ENCODE measurements around the gene KCNK6. TPM values are rescaled to one million over a fixed set of nuclear protein-coding genes. Genes with fewer than 3 reads are reported as not detected.

The KCNK6 gene
- total RNA-seq, 1 donor, result 5.4 TPM

DNA sequence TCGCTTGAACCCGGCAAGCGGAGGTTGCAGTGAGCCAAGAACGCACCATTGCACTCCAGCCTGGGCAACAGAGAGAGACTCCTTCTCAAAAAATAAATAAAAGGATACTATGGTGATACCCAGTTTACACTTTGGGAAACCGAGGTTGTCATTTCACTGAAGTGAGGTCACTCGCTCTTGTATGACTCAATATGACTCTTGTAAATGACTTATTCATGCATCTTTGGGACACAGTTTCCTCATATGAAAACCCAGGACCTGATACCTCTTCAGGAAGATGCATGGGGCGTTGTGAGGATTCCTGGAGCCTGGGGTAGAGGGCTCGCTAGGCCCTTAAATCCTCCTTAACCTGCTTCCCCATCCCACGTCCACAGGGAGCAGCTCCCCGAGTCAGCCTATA lies 59.2 kb downstream of the KCNK6 start:
- Histone ChIP-seq H4K20me1 (ENCODE audit: insufficient read depth, low read length) (peaks cover 49% of the 10 kb centered on the region), H3K27ac (ENCODE audit: low read depth, low read length) (no peak overlapping the region), H3K27me3 (ENCODE audit: insufficient read depth, low read length) (no peaks in the 10 kb centered on the region), H3K36me3 (ENCODE audit: insufficient read depth, low read length) (peaks cover 60% of the 10 kb centered on the region), H3K4me1 (ENCODE audit: insufficient read depth, low read length) (peaks cover 15% of the 10 kb centered on the region), H3K9me3 (ENCODE audit: low read depth, low read length) (no peaks in the 10 kb centered on the region), H2AFZ (ENCODE audit: low read length) (no peak overlapping the region), H3K4me3 (ENCODE audit: insufficient read depth, low read length) (no peak overlapping the region), H3K4me2 (ENCODE audit: insufficient read depth, low read length) (no peak overlapping the region), H3K79me2 (ENCODE audit: insufficient read depth, low read length) (peaks cover 67% of the 10 kb centered on the region)
- peak; percentile 62 for DNase-seq (ENCODE audit: insufficient read length, low spot score, missing footprints)
- TF ChIP-seq, protein P1, sequence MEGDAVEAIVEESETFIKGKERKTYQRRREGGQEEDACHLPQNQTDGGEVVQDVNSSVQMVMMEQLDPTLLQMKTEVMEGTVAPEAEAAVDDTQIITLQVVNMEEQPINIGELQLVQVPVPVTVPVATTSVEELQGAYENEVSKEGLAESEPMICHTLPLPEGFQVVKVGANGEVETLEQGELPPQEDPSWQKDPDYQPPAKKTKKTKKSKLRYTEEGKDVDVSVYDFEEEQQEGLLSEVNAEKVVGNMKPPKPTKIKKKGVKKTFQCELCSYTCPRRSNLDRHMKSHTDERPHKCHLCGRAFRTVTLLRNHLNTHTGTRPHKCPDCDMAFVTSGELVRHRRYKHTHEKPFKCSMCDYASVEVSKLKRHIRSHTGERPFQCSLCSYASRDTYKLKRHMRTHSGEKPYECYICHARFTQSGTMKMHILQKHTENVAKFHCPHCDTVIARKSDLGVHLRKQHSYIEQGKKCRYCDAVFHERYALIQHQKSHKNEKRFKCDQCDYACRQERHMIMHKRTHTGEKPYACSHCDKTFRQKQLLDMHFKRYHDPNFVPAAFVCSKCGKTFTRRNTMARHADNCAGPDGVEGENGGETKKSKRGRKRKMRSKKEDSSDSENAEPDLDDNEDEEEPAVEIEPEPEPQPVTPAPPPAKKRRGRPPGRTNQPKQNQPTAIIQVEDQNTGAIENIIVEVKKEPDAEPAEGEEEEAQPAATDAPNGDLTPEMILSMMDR (IDR thresholded peaks at IDR 0.05; ENCODE audit: extremely low read depth, low read depth, low read length), result no peak

DNA sequence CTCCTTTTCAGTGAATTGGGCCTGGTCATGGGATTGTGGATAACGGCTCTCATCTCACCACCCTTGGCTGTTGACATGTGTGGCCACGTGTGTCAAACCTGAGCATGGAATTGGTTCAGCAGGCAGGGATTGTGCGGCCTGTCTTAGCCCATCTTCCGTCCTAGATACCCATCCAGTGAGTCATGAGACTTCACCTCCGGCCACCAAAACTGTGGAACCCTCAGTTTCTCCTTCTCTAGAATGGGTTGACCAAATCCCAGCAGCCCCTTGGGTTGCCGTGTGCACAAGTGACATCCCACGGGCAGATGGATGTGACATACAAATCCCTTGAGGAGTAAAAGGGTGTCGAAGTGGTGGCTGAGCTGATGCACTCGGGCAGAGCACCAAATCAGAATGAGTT lies 61.5 kb downstream of the KCNK6 start:
- Histone ChIP-seq H3K36me3 (ENCODE audit: insufficient read depth, low read length) (peaks cover 66% of the 10 kb centered on the region), H2AFZ (ENCODE audit: low read length) (no peak overlapping the region), H3K9me3 (ENCODE audit: low read depth, low read length) (no peaks in the 10 kb centered on the region), H3K4me2 (ENCODE audit: insufficient read depth, low read length) (no peak overlapping the region), H3K79me2 (ENCODE audit: insufficient read depth, low read length) (peaks cover 52% of the 10 kb centered on the region), H3K27me3 (ENCODE audit: insufficient read depth, low read length) (no peaks in the 10 kb centered on the region), H3K4me3 (ENCODE audit: insufficient read depth, low read length) (no peak overlapping the region), H3K27ac (ENCODE audit: low read depth, low read length) (no peak overlapping the region), H4K20me1 (ENCODE audit: insufficient read depth, low read length) (peaks cover 53% of the 10 kb centered on the region), H3K4me1 (ENCODE audit: insufficient read depth, low read length) (peaks cover 8% of the 10 kb centered on the region)
- DNase-seq (ENCODE audit: insufficient read length, low spot score, missing footprints), result no peak
- TF ChIP-seq, protein P1 (IDR thresholded peaks at IDR 0.05; ENCODE audit: extremely low read depth, low read depth, low read length), result no peak

Small RNA genes within 50 kb of the gene (small RNA-seq; reads per million reads assigned to genes)
- gene RF00019, result not detected

Other genes with a start within 250 kb of the KCNK6 start
- 0.29 and 0.72 TPM in 2 replicates for gene DPF1, start 95.6 kb upstream of the KCNK6 start, total RNA-seq
- 0.72 and 1.2 TPM in 2 replicates for gene PPP1R14A, start 63.5 kb upstream of the KCNK6 start, total RNA-seq
- gene SPINT2, start 55.3 kb upstream of the KCNK6 start, total RNA-seq, result 1.8 and 2.2 TPM in 2 replicates
- not detected in 2 replicates for gene C19orf33, start 15.6 kb upstream of the KCNK6 start, total RNA-seq
- 55.0 and 58.9 TPM in 2 replicates for gene YIF1B, start 3.9 kb upstream of the KCNK6 start, total RNA-seq
- gene CATSPERG, start 16.0 kb downstream of the KCNK6 start, total RNA-seq, result 1.2 and 2.2 TPM in 2 replicates
- gene PSMD8, start 54.7 kb downstream of the KCNK6 start, total RNA-seq, result 285 and 299 TPM in 2 replicates
- gene GGN, start 68.2 kb downstream of the KCNK6 start, total RNA-seq, result 0.29 and 0.36 TPM in 2 replicates
- 1.8 and 2.2 TPM in 2 replicates for gene SPRED3, start 68.9 kb downstream of the KCNK6 start, total RNA-seq
- 12.1 and 14.1 TPM in 2 replicates for gene FAM98C, start 83.2 kb downstream of the KCNK6 start, total RNA-seq
- not detected in 2 replicates for gene RASGRP4, start 106.4 kb downstream of the KCNK6 start, total RNA-seq
- under 0.01 TPM in 2 replicates for gene RYR1, start 113.8 kb downstream of the KCNK6 start, total RNA-seq

All from osteoblast (primary cell).